ENCODE measurements around the gene MAN1A1. TPM values are rescaled to one million over a fixed set of nuclear protein-coding genes. Genes with fewer than 3 reads are reported as not detected.
A peak's percentile ranks its signal among the peaks of the same experiment; 100 is the strongest.

The MAN1A1 gene
- total RNA-seq, 4 donors from 2014 or later = 210 to 247 (median 229) TPM

GRCh38 chr6:119129148-119129967 is 220.2 kb downstream of the MAN1A1 start:
- no peak for ATAC-seq (ENCODE audit: low FRiP score)
- TF ChIP-seq, protein P1, sequence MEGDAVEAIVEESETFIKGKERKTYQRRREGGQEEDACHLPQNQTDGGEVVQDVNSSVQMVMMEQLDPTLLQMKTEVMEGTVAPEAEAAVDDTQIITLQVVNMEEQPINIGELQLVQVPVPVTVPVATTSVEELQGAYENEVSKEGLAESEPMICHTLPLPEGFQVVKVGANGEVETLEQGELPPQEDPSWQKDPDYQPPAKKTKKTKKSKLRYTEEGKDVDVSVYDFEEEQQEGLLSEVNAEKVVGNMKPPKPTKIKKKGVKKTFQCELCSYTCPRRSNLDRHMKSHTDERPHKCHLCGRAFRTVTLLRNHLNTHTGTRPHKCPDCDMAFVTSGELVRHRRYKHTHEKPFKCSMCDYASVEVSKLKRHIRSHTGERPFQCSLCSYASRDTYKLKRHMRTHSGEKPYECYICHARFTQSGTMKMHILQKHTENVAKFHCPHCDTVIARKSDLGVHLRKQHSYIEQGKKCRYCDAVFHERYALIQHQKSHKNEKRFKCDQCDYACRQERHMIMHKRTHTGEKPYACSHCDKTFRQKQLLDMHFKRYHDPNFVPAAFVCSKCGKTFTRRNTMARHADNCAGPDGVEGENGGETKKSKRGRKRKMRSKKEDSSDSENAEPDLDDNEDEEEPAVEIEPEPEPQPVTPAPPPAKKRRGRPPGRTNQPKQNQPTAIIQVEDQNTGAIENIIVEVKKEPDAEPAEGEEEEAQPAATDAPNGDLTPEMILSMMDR (IDR thresholded peaks at IDR 0.05) = peak in 2 of 3 donors; percentile 35 to 39
- no peak for DNase-seq (ENCODE audit: low spot score)

DNA sequence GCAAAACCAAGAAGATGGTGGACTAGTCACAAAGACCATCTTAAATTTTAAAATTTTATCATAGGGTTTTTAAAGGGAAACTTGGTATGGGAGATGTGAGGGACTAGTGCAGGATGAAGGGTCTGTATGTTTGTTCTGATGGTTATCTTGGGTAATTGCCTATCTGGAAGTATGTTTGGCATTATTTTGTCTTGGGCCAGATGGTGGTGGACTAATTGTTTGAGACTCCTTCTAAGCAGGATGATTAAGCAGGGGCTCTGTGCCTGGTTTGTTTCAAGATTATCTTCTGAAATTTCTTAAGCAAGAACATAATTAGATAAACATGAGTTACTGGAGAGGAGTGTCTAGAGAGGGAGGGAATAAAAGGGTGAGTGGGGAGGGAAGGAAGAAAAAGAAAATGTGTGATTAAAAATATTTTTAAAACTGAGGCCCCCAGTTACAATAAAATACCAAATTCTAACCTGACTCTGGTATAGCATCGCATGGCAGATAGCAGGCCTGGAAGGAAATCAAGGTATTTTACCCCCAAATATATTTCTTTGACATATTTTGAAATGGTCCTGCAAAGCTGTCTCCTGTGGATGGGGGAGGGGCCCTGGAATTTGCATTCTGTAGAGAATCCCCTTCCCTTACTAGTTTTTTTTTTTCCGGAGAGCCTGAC is 221.2 kb downstream of the MAN1A1 start:
- ATAC-seq (ENCODE audit: low FRiP score) (peak; percentile 81), DNase-seq (ENCODE audit: low spot score) (no peak)
- TF ChIP-seq, protein P1 (IDR thresholded peaks at IDR 0.05) = no peak

DNA sequence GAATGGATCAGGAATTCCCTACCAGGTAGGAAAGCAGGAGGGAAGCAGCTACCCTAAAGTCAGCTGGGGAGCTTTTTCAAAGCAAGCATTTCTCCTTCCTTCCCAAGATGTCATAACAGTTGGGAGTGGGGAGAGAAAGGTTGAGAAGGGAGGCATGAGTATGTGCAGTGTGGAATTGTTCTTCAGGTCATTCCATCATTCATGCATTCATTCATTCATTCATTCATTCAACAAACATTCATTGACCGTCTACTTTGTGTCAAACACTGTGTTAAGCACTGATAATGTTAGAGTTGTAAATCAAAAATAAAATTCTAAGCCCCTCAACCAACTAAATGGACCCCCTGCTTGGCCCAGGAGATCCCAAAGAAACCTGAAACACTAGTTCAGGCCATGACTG is 221.9 kb downstream of the MAN1A1 start:
- TF ChIP-seq, protein P1 (IDR thresholded peaks at IDR 0.05) = no peak
- no peak for DNase-seq (ENCODE audit: low spot score)
- ATAC-seq (ENCODE audit: low FRiP score) = no peak

Small RNA genes within 50 kb of the gene (small RNA-seq; reads per million reads assigned to genes)
- gene AL022722.2 = not detected
- gene RNU6-194P = not detected

Measured in omental fat pad (tissue), 4 donors.